ENCODE results near the gene ABCC1.

- TF ChIP-seq CTCF (IDR thresholded peaks at IDR 0.05; ENCODE audit: low read depth, low read length): no peak
- no peak for TF ChIP-seq POLR2A (IDR thresholded peaks at IDR 0.05; ENCODE audit: extremely low read depth, insufficient read length)
- TF ChIP-seq, protein P1, sequence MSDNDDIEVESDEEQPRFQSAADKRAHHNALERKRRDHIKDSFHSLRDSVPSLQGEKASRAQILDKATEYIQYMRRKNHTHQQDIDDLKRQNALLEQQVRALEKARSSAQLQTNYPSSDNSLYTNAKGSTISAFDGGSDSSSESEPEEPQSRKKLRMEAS (IDR thresholded peaks at IDR 0.05; ENCODE audit: low read depth, low read length): no peak
- TF ChIP-seq MYC (IDR thresholded peaks at IDR 0.05; ENCODE audit: low read depth, low read length): no peak
Observed at GRCh38 chr16:16154281-16154951, 205.0 kb downstream of the ABCC1 start.
